ENCODE data around the gene DNAH8.

The DNAH8 gene

DNA sequence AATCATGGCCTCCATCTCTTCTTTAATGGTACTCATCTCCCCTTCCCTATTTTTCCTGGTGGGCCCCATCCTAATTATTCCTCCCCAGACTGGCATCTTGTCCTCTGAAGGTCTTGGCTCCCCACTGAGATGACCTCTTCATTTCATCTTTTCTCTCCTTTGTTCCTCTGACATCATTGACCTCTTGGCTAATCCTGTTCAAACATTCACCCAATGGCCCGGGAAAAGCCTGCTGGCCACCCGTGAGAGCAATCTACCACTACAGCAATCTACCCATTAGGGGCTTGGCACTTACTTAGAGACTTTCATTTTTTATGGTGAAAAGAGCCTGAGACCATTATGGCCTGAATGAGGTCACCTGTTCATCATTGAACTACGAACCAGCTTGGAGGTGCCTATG lies 130.8 kb downstream of the DNAH8 start:
- Histone ChIP-seq H3K4me3 (IDR thresholded peaks at IDR 0.05; ENCODE audit: insufficient read depth, low read depth, low read length) (no peak overlapping the region), H3K4me2 (no peak overlapping the region), H2AFZ (ENCODE audit: low read depth) (no peak overlapping the region), H3K9ac (no peak overlapping the region), H3K27ac (no peak overlapping the region), H3K36me3 (ENCODE audit: insufficient read depth) (no peaks in the 10 kb centered on the region), H3K4me1 (ENCODE audit: low read depth, poor library complexity, severe bottlenecking) (no peaks in the 10 kb centered on the region), H3K79me2 (ENCODE audit: insufficient read depth, low read depth) (no peaks in the 10 kb centered on the region), H4K20me1 (ENCODE audit: insufficient read depth) (no peaks in the 10 kb centered on the region), H3K27me3 (ENCODE audit: insufficient read depth, low read depth) (no peaks in the 10 kb centered on the region)
- TF ChIP-seq, protein P1, sequence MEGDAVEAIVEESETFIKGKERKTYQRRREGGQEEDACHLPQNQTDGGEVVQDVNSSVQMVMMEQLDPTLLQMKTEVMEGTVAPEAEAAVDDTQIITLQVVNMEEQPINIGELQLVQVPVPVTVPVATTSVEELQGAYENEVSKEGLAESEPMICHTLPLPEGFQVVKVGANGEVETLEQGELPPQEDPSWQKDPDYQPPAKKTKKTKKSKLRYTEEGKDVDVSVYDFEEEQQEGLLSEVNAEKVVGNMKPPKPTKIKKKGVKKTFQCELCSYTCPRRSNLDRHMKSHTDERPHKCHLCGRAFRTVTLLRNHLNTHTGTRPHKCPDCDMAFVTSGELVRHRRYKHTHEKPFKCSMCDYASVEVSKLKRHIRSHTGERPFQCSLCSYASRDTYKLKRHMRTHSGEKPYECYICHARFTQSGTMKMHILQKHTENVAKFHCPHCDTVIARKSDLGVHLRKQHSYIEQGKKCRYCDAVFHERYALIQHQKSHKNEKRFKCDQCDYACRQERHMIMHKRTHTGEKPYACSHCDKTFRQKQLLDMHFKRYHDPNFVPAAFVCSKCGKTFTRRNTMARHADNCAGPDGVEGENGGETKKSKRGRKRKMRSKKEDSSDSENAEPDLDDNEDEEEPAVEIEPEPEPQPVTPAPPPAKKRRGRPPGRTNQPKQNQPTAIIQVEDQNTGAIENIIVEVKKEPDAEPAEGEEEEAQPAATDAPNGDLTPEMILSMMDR (conservative IDR thresholded peaks at IDR 0.05; ENCODE audit: low read depth, low read length): no peak

DNA sequence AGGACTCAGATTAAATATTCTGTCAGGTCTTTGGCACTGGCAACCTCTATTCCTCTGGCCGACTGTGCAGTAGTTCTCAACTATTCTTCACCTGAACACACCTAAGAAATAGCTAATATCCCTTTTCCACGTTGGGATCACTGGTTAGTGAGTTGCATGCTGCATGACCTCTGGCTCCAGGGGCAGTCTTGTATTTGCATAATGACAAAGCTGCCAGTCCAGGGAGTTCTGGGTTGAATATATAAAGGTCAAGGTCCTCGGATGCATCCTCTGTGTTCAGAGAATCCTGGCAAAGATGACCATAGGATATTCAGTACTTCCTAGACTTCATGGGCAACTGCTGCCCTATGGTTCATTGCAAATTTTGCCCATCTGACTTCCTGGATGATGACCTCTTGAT lies 131.2 kb downstream of the DNAH8 start:
- Histone ChIP-seq H3K27ac (no peak overlapping the region), H3K79me2 (ENCODE audit: insufficient read depth, low read depth) (no peaks in the 10 kb centered on the region), H2AFZ (ENCODE audit: low read depth) (no peak overlapping the region), H3K9ac (no peak overlapping the region), H3K4me2 (no peak overlapping the region), H4K20me1 (ENCODE audit: insufficient read depth) (no peaks in the 10 kb centered on the region), H3K36me3 (ENCODE audit: insufficient read depth) (no peaks in the 10 kb centered on the region), H3K4me1 (ENCODE audit: low read depth, poor library complexity, severe bottlenecking) (no peaks in the 10 kb centered on the region), H3K4me3 (IDR thresholded peaks at IDR 0.05; ENCODE audit: insufficient read depth, low read depth, low read length) (no peak overlapping the region), H3K27me3 (ENCODE audit: insufficient read depth, low read depth) (no peaks in the 10 kb centered on the region)
- TF ChIP-seq, protein P1 (conservative IDR thresholded peaks at IDR 0.05; ENCODE audit: low read depth, low read length): no peak

DNA sequence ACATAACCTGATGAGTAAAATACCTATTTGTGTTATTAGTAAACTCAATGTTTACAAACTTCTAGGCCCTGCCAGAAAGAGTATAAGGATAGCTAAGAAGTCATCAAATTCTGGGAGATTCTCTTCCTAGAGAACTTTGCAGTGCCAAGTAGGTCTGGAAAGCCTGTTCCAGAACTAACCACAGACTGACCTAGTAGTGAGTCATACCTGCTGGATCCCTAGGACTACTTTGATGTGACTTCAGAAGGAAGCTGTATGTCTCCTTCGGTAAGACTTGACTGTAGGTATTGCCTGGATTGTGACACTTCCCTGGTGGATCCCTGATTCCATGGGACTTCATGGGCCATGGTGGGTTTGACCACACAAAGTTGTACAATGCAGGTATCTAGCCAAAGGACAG lies 131.7 kb downstream of the DNAH8 start:
- H2AFZ ChIP-seq (ENCODE audit: low read depth): no peak overlapping the region
- H3K4me2 ChIP-seq: no peak overlapping the region
- H3K27me3 ChIP-seq (ENCODE audit: insufficient read depth, low read depth): no peaks in the 10 kb centered on the region
- H3K9ac ChIP-seq: no peak overlapping the region
- H3K4me1 ChIP-seq (ENCODE audit: low read depth, poor library complexity, severe bottlenecking): no peaks in the 10 kb centered on the region
- no peaks in the 10 kb centered on the region for H3K79me2 ChIP-seq (ENCODE audit: insufficient read depth, low read depth)
- TF ChIP-seq, protein P1 (conservative IDR thresholded peaks at IDR 0.05; ENCODE audit: low read depth, low read length): no peak
- no peak overlapping the region for H3K27ac ChIP-seq
- no peaks in the 10 kb centered on the region for H4K20me1 ChIP-seq (ENCODE audit: insufficient read depth)
- no peaks in the 10 kb centered on the region for H3K36me3 ChIP-seq (ENCODE audit: insufficient read depth)
- H3K4me3 ChIP-seq (IDR thresholded peaks at IDR 0.05; ENCODE audit: insufficient read depth, low read depth, low read length): no peak overlapping the region

DNA sequence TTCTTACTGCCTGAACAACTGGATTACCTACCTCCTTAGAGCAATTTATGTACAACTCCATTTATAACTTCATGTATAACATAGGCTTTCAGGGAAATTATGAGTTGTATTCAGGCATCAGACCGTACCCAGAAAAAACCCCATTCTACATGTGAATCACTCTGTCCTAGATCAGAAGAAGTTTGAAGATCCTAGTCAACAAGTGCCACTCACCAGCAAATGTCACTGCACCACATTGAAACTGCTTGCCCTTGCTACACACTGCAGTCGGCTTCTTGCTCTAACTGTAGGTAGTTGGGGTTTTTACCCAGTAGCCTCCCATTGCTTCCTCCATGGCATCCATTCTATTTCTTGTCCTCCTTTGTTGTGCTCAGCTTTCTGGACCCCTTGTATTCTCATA lies 132.4 kb downstream of the DNAH8 start:
- Histone ChIP-seq H3K4me3 (IDR thresholded peaks at IDR 0.05; ENCODE audit: insufficient read depth, low read depth, low read length) (no peak overlapping the region), H4K20me1 (ENCODE audit: insufficient read depth) (no peaks in the 10 kb centered on the region), H3K4me1 (ENCODE audit: low read depth, poor library complexity, severe bottlenecking) (no peaks in the 10 kb centered on the region), H3K27me3 (ENCODE audit: insufficient read depth, low read depth) (no peaks in the 10 kb centered on the region), H3K4me2 (no peak overlapping the region), H2AFZ (ENCODE audit: low read depth) (no peak overlapping the region), H3K79me2 (ENCODE audit: insufficient read depth, low read depth) (no peaks in the 10 kb centered on the region), H3K9ac (no peak overlapping the region), H3K36me3 (ENCODE audit: insufficient read depth) (no peaks in the 10 kb centered on the region), H3K27ac (no peak overlapping the region)
- TF ChIP-seq, protein P1 (conservative IDR thresholded peaks at IDR 0.05; ENCODE audit: low read depth, low read length): no peak

DNA sequence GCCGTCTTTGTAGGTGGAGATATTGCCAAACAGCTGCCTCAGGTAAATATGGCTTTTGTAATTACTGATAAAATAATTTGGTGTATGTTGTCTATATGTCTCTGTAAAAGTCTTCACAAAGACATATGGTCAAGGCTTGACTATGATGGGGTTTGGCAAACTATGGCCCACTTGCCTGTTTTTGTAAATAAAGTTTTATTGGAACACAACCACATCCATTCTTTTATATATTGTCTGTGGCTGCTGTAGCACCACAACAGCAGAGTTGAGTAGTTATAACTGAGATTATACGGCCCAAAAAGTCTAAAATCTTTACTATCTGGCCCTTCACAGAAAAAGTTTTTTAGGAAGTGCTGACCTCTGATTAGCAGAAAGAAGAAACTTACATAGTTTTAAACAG lies 133.6 kb downstream of the DNAH8 start:
- Histone ChIP-seq H4K20me1 (ENCODE audit: insufficient read depth) (no peaks in the 10 kb centered on the region), H3K4me1 (ENCODE audit: low read depth, poor library complexity, severe bottlenecking) (no peaks in the 10 kb centered on the region), H3K79me2 (ENCODE audit: insufficient read depth, low read depth) (no peaks in the 10 kb centered on the region), H3K36me3 (ENCODE audit: insufficient read depth) (no peaks in the 10 kb centered on the region), H2AFZ (ENCODE audit: low read depth) (no peak overlapping the region), H3K4me2 (no peak overlapping the region), H3K27me3 (ENCODE audit: insufficient read depth, low read depth) (no peaks in the 10 kb centered on the region), H3K27ac (no peak overlapping the region), H3K4me3 (IDR thresholded peaks at IDR 0.05; ENCODE audit: insufficient read depth, low read depth, low read length) (no peak overlapping the region), H3K9ac (no peak overlapping the region)
- TF ChIP-seq, protein P1 (conservative IDR thresholded peaks at IDR 0.05; ENCODE audit: low read depth, low read length): no peak

All from KMS-11 (cell line).